ENCODE data around the gene GRM4.
"Not testable (repeated sequence)": the region's sequence is repeated elsewhere in the genome, so short reads cannot be mapped to it uniquely, and the experiment has no call there.

GRM4 gene

GRCh38 chr6:34020278-34020677 lies 125.6 kb downstream of the GRM4 start:
- no peak for DNase-seq (ENCODE audit: low spot score)
- TF ChIP-seq, protein P1, sequence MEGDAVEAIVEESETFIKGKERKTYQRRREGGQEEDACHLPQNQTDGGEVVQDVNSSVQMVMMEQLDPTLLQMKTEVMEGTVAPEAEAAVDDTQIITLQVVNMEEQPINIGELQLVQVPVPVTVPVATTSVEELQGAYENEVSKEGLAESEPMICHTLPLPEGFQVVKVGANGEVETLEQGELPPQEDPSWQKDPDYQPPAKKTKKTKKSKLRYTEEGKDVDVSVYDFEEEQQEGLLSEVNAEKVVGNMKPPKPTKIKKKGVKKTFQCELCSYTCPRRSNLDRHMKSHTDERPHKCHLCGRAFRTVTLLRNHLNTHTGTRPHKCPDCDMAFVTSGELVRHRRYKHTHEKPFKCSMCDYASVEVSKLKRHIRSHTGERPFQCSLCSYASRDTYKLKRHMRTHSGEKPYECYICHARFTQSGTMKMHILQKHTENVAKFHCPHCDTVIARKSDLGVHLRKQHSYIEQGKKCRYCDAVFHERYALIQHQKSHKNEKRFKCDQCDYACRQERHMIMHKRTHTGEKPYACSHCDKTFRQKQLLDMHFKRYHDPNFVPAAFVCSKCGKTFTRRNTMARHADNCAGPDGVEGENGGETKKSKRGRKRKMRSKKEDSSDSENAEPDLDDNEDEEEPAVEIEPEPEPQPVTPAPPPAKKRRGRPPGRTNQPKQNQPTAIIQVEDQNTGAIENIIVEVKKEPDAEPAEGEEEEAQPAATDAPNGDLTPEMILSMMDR (IDR thresholded peaks at IDR 0.05), result no peak

DNA sequence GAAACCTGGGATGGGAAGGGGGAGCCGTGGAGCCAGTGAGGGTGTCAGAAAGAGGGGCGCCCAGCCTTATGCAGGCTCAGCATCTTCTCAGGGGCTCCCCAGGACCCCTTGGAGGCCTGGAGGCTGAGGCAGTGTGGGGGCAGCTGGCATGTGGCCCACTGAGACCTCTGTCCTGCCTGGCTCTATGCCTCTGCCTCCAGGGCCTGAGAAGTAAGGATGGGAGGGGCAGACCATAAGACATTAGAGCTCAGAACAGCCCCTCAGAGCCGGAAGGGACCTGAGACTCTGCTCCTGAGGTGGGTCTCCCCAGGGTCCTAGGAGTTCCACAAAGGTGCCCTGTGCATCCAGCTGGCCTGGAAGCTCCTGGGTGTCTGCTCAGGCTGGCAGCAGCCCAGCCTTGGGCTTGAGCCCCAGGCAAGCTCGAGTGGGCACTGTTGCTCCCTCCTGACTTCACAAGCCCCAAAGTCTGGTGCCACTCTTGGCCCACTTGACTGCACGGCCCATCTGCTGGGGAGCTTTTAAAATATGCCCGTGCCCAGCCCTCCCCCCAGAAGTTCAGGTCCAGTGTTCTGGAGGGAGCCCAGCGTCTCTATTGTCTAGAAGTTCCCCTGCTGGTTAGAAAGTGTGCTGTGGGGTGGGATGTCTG lies 126.8 kb downstream of the GRM4 start:
- no peak overlapping the region for H3K27ac ChIP-seq
- TF ChIP-seq, protein P1 (IDR thresholded peaks at IDR 0.05), result no peak
- H3K4me3 ChIP-seq, result no peak overlapping the region
- DNase-seq (ENCODE audit: low spot score), result no peak

More at GRCh38 chr6:34020278-34020677, 125.6 kb downstream of the GRM4 start:
- H3K27ac ChIP-seq, result no peak overlapping the region
- no peak overlapping the region for H3K4me3 ChIP-seq

DNA sequence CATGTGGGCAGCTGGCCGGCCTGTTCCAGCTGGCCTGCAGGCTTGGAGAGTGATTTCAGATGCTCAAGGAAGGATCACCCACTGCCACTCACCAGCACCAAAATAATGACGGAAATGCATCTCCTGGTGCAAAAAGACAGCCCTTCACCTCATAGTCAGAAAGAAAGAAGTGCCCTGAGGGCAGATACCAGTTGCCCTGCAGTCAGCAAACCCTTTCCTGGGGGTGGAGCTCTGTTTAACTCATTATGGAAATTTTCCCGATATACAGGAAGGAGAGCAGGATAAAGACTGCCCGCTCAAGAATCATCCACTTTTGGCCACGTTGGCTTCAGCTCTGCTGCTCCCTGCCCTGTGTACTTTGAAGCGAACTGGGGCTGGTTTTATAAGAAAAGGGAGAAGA lies 127.9 kb downstream of the GRM4 start:
- no peak overlapping the region for H3K27ac ChIP-seq
- TF ChIP-seq, protein P1 (IDR thresholded peaks at IDR 0.05), result no peak
- H3K4me3 ChIP-seq, result no peak overlapping the region
- DNase-seq (ENCODE audit: low spot score), result no peak

- H3K27ac ChIP-seq, result no peak overlapping the region
- no peak for DNase-seq (ENCODE audit: low spot score)
- TF ChIP-seq, protein P1 (IDR thresholded peaks at IDR 0.05), result no peak
Measured at GRCh38 chr6:34017106-34017805, 128.6 kb downstream of the GRM4 start.

GRCh38 chr6:34016573-34016972 lies 129.3 kb downstream of the GRM4 start:
- not testable (repeated sequence) for H3K27ac ChIP-seq; DNase-seq (ENCODE audit: low spot score); H3K4me3 ChIP-seq

More at GRCh38 chr6:34017106-34017805, 128.6 kb downstream of the GRM4 start:
- H3K4me3 ChIP-seq, result no peak overlapping the region

GRCh38 chr6:34015586-34015985 lies 130.3 kb downstream of the GRM4 start:
- Histone ChIP-seq H3K4me3 (no peak overlapping the region), H3K27ac (no peak overlapping the region)
- TF ChIP-seq, protein P1 (IDR thresholded peaks at IDR 0.05), result no peak
- no peak for DNase-seq (ENCODE audit: low spot score)

GRCh38 chr6:34011264-34011663 lies 134.6 kb downstream of the GRM4 start:
- Histone ChIP-seq H3K27ac (no peak overlapping the region), H3K4me3 (no peak overlapping the region)
- no peak for DNase-seq (ENCODE audit: low spot score)
- TF ChIP-seq, protein P1 (IDR thresholded peaks at IDR 0.05), result no peak

Measured in coronary artery (tissue), 2 donors.